NCI-H1105 treated with DMSO at 0.1 percent for 48 hours (cell line): Measurements from ENCODE around the gene SLC2A11.
"Not testable (repeated sequence)": the region's sequence is repeated elsewhere in the genome, so short reads cannot be mapped to it uniquely, and the experiment has no call there.

Experiments
- DNase-seq: peaks from one replicate; lab custom pipeline; 2025; lab: John Stamatoyannopoulos, UW

Gene SLC2A11

DNA sequence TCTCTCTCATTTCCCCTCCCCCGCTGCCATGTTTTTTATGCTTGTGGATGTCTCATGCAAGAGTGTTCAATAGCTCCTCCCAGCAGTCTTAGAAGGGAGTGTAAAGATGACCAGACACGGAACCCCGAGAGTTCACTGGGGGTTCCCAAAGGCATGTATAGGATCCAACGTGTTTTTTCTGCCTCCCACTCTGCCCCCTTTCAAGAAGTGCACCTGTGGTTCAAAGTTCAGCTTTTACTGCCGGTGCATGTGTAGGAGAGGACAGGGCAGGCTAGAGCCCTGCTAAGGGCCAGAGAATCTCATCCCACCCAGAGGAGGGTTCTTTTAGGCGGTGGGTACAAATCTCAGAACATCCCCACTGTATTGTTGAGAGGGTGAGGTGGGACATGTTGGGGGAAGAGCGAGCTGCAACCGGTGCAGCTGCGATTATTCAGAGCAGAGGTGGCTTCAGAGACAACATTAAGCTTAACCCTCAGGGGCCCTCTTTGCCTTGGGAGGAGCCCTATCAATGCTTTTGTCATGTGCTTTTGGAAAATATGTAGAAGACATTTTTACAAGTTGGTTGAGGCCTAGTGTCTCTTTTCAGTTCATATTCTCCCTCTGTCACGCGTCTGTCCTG, 51.0 kb downstream of the SLC2A11 start:
- DNase-seq, result no peak

DNA sequence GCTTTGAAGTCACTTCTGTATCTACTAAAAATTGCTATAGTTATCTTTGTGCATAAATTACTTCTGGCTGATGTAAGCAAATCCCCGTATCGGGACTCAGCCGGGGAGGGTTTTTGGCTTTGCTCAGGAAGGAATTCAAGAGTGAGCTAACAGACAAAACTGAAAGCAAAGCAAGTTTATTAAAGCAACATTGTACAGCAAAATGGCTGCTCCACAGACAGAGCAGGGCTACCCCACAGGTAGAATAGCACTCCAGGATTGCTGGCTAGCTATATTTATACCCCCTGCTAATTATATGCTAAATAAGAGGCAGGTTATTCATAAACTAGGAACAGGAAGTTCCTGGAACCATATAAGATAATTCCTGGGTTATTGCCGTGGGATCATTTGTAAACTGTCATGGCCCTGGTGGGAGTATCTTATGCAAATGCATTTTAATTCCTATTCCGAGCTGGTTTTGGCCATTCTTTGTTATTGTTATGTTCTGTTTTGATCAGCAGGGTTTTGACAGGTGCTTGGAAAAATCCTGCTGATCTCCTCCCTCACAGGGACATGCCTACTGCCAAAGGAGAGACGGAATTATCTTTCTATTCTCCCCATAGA, 51.7 kb downstream of the SLC2A11 start:
- DNase-seq, result no peak

DNA sequence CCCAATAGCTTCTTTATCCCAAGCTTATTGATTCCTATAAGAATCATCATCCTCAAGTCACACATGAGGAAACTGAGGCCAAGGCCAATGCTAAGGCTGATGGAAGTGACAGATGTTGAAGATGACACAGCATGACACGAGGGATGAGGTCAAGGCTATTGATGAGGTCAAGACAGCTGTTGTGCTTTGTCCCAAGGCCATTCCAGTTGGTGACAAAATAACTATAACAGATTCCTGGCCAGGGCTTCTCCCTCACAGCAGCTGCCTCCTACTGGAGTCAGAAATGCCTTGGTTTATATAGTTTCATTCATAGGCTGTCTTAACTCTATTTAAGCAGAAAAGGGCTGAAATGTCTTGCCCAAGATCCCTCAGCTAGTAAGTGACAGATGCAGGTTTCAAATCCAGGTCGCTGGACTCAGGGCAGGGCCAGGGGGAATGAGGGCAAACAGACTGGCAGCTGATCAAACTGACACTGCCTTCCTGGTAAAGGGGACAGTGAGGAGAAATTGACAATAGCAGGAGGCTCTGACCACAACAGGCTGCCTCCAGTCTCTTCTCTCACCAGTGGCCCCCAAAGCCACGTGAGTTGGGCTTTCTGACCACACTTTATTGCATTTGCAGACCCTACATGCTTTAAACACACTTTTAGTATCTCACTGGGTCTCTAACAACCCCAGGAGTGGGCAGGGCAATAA, 53.0 kb downstream of the SLC2A11 start:
- DNase-seq, result no peak

DNA sequence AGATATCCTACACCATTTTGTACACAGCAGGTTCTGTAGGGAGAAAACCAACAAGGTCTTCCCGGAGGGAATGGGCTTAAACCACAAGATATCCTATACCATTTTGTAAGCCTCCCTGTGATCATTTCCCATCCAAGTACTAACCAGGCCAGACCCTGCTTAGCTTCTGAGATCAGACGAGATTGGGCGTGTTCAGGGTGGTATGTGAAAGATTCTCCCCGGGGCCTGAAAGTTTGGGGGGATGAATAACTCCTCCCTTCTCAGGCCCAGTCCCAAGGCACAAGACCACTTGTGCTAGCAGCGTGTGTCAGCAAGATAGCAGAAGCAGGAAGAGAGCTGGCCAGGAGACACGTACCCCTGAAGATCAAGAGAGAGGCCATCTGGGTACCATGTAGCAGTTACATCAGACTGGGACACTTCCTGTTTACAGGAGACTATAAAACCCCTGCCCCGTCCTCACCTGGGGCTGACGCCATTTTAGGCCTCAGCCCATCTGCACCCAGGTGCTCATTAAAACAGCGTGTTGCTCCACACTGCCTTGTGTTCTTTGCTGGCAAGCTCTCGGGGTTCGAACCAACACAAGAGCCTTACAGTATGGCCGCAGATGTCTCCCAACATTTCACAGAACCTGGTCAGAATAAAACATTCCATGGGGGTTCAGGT, 53.8 kb downstream of the SLC2A11 start:
- no peak for DNase-seq

DNA sequence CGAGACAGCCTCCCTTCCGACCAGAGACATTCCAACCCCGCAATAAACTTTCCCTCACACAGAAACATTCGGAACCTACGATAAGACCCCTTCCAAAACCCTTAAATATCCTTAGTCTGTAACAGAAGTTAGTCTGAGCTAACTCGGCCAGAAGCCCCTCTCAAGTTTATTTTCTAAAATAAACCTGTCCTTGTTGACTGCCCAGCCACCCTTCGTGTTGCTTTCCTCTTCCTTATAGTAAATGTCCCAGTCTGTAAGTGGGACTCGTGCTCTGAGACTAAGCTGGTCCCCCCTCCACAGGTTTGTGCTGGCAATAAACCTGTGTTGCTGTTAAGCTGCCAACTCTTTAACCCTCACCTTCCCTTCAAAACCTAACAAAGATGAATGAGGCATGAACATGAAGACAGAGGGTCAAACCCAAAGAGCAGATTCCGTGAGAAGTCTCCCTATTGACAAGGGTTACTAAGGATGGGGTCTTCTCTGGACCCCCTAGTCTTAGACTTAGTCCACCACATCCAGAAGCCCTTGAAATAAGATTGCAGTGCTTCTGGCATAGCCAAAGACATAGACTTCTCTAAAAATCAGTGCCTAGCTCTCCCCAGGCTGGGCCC, 54.7 kb downstream of the SLC2A11 start:
- no peak for DNase-seq

DNA sequence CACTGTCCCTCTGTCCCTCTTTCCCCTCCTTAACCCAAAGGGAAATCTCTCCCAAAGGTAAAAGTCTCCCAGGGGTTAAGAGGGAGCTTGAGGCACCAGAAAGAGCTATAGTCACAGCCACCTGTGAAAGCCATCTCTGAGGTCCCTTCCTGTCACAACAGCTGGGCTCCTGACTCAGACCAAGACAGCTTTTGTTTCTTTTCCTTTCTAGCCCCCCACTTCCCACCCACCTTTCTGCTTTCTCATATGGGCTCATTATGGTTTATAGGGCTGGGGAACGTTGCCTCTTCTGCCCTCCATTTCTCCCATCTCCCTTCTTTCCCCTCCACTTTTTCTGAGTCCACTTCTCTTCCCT, 55.6 kb downstream of the SLC2A11 start:
- DNase-seq, result no peak

- peak; percentile 97 for DNase-seq
Measured at GRCh38 chr22:23913661-23914353, 56.1 kb downstream of the SLC2A11 start.

DNA sequence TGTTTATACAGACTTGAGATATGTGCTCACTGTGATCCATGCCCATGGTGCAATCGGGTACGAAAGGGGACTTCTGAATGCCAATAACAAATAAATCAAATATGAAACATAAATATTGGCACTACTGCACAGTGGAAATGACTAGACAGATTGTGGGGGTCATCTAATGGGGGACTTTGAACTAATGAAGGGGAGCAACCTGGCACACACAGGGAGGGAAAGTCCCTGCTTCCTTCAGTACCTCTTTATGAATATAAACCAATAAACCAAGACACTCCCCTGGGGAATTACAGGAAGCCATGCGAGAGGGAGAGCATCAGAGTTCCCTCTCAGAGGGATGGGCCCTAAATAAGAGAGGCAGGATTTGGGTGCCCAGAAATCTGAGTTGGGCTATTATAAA, 57.6 kb downstream of the SLC2A11 start:
- no peak for DNase-seq

DNA sequence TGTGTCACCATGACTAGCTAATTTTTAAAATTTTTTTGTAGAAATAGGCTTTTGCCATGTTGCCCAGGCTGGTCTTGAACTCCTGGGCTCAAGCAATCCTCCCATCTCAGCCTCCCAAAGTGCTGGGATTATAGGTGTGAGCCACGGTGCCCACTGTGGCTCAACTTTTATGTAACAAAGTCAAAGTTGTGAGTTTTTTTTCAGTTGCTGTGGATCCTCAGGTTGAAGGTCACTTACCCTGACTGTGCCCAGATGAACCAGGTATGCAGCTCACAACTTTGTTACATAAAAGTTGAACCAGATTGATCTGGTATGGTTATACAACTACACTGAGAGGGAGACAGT, 62.6 kb downstream of the SLC2A11 start:
- not testable (repeated sequence) for DNase-seq

DNA sequence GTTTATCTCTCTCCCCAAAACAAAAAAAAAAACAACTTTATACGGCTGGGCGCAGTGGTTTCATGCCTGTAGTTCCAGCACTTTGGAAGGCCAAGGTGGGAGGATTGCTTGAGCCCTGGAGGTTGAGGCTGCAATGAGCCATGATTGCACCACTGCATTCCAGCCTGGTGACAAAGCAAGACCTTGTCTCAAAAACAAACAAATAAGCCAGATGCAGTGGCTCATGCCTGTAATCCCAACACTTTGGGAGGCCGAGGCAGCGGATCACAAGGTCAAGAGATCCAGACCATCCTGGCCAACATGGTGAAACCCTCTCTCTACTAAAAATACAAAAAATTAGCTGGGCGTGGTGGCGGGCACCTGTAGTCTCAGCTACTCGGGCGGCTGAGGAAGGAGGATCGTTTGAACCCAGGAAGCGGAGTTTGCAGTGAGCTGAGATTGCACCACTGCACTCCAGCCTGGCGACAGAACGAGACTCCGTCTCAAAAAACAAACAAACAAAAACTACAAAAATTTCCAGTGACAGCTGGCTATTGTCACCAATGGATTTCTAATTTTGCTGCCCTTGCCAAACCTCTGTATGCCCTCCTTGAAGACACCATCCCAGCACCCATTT, 64.0 kb downstream of the SLC2A11 start:
- not testable (repeated sequence) for DNase-seq

- DNase-seq, result no peak
Measured at GRCh38 chr22:23922921-23923320, 65.2 kb downstream of the SLC2A11 start.

- no peak for DNase-seq
Measured at GRCh38 chr22:23925020-23925606, 67.4 kb downstream of the SLC2A11 start.

GRCh38 chr22:23926561-23926960, 68.9 kb downstream of the SLC2A11 start:
- DNase-seq, result no peak
